ENCODE data around the gene RELB. TPM values are rescaled to one million over a fixed set of nuclear protein-coding genes. Genes with fewer than 3 reads are reported as not detected.
A peak's percentile ranks its signal among the peaks of the same experiment; 100 is the strongest.
"Not testable (repeated sequence)": the region's sequence is repeated elsewhere in the genome, so short reads cannot be mapped to it uniquely, and the experiment has no call there.

RELB gene
- polyA plus RNA-seq, 1 donor from 2014 or later, result 1.1 TPM

DNA sequence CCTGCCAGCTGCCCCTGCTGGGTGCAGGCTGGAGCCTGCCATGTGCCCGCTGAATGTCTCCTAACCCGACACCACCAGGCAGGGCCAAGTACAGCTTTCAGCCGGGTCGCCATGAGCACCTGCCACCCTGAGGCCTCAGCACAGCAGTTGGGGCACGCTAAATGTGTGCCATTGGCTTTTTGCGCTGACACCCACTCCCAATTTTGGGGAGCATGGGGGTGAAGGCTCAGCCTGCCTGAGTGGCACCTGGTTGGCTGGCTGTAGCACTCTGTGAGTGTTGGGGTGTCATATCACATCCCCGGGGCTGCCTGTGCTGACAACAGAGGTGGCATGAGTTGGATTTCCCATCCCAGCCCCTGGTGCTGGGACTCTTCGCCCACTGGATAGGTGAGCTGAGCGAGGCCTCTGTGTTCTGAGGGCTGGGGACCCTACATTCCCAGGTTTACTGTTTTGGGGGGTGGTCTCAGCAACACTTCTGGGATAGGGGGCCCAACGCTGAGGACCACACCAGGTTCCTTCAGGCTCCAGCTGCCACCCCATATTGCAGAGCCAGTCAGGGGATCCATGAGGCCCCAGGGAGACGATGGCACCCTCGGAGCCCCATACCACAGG is 7.2 kb upstream of the RELB start:
- TF ChIP-seq SMC3 (conservative IDR thresholded peaks at IDR 0.05; ENCODE audit: poor library complexity) (no peak), POLR2AphosphoS5 (IDR thresholded peaks at IDR 0.05) (peak; percentile 11)
- Histone ChIP-seq H3K9me2 (ENCODE audit: insufficient read depth, low read length) (no peaks in the 10 kb centered on the region), H3F3A (ENCODE audit: insufficient read depth, low read length, poor library complexity, severe bottlenecking) (no peaks in the 10 kb centered on the region), H3K9ac (ENCODE audit: low read length) (no peak overlapping the region), H2AFZ (ENCODE audit: low read depth, low read length) (no peak overlapping the region), H3K27me3 (ENCODE audit: insufficient read depth, low read depth, low read length) (no peaks in the 10 kb centered on the region), H3K36me3 (ENCODE audit: insufficient read depth, low read length) (no peaks in the 10 kb centered on the region), H3K79me2 (replicated peaks; ENCODE audit: insufficient read depth, low read length) (no peaks in the 10 kb centered on the region), H3K4me3 (ENCODE audit: low read length) (no peak overlapping the region), H3K9me3 (ENCODE audit: low read length) (no peaks in the 10 kb centered on the region), H3K27ac (ENCODE audit: low read length) (no peak overlapping the region), H3K4me2 (ENCODE audit: low read length) (no peak overlapping the region), H4K20me1 (ENCODE audit: insufficient read depth) (no peaks in the 10 kb centered on the region)

DNA sequence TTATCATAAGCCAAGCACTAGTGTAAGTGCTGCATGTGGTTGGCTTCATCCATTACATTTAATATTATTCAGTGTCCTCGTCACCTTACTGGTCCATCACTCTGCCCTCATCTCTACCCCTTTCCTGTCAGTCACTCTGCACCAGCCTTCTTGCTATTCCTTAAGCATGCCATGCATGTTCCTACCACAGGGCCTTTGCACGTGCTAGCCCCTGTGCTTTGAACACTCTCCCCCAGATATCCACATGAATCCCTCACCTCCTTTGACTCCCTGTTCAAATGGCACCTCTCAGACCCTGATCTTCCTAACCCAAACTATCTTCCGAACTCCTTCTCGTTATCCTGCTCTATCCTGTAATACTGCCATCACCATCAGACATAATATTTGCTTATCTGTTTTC is 3.2 kb upstream of the RELB start:
- TF ChIP-seq EP300 (conservative IDR thresholded peaks at IDR 0.05; ENCODE audit: poor library complexity, severe bottlenecking), result no peak
- no peak for TF ChIP-seq RAD21 (conservative IDR thresholded peaks at IDR 0.05)
- TF ChIP-seq POLR2AphosphoS5 (IDR thresholded peaks at IDR 0.05), result no peak
- no peak for TF ChIP-seq SMC3 (conservative IDR thresholded peaks at IDR 0.05; ENCODE audit: poor library complexity)
- TF ChIP-seq EZH2 (IDR thresholded peaks at IDR 0.05; ENCODE audit: borderline replicate concordance, insufficient read depth, low read length, poor library complexity, severe bottlenecking), result no peak
- TF ChIP-seq, protein P1, sequence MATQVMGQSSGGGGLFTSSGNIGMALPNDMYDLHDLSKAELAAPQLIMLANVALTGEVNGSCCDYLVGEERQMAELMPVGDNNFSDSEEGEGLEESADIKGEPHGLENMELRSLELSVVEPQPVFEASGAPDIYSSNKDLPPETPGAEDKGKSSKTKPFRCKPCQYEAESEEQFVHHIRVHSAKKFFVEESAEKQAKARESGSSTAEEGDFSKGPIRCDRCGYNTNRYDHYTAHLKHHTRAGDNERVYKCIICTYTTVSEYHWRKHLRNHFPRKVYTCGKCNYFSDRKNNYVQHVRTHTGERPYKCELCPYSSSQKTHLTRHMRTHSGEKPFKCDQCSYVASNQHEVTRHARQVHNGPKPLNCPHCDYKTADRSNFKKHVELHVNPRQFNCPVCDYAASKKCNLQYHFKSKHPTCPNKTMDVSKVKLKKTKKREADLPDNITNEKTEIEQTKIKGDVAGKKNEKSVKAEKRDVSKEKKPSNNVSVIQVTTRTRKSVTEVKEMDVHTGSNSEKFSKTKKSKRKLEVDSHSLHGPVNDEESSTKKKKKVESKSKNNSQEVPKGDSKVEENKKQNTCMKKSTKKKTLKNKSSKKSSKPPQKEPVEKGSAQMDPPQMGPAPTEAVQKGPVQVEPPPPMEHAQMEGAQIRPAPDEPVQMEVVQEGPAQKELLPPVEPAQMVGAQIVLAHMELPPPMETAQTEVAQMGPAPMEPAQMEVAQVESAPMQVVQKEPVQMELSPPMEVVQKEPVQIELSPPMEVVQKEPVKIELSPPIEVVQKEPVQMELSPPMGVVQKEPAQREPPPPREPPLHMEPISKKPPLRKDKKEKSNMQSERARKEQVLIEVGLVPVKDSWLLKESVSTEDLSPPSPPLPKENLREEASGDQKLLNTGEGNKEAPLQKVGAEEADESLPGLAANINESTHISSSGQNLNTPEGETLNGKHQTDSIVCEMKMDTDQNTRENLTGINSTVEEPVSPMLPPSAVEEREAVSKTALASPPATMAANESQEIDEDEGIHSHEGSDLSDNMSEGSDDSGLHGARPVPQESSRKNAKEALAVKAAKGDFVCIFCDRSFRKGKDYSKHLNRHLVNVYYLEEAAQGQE (IDR thresholded peaks at IDR 0.05; ENCODE audit: borderline replicate concordance), result no peak
- TF ChIP-seq MXI1 (conservative IDR thresholded peaks at IDR 0.05; ENCODE audit: poor library complexity, severe bottlenecking), result no peak
- TF ChIP-seq, protein P2, sequence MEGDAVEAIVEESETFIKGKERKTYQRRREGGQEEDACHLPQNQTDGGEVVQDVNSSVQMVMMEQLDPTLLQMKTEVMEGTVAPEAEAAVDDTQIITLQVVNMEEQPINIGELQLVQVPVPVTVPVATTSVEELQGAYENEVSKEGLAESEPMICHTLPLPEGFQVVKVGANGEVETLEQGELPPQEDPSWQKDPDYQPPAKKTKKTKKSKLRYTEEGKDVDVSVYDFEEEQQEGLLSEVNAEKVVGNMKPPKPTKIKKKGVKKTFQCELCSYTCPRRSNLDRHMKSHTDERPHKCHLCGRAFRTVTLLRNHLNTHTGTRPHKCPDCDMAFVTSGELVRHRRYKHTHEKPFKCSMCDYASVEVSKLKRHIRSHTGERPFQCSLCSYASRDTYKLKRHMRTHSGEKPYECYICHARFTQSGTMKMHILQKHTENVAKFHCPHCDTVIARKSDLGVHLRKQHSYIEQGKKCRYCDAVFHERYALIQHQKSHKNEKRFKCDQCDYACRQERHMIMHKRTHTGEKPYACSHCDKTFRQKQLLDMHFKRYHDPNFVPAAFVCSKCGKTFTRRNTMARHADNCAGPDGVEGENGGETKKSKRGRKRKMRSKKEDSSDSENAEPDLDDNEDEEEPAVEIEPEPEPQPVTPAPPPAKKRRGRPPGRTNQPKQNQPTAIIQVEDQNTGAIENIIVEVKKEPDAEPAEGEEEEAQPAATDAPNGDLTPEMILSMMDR (IDR thresholded peaks at IDR 0.05; ENCODE audit: poor library complexity, severe bottlenecking), result no peak
- no peak for TF ChIP-seq TAF1 (IDR thresholded peaks at IDR 0.05; ENCODE audit: low read depth)
- Histone ChIP-seq H4K20me1 (ENCODE audit: insufficient read depth) (no peaks in the 10 kb centered on the region), H3K36me3 (ENCODE audit: insufficient read depth, low read length) (no peaks in the 10 kb centered on the region), H3K4me2 (ENCODE audit: low read length) (no peak overlapping the region), H3K9me2 (ENCODE audit: insufficient read depth, low read length) (no peaks in the 10 kb centered on the region), H3K79me2 (replicated peaks; ENCODE audit: insufficient read depth, low read length) (no peaks in the 10 kb centered on the region), H3K27me3 (ENCODE audit: insufficient read depth, low read depth, low read length) (no peaks in the 10 kb centered on the region), H3K9ac (ENCODE audit: low read length) (no peak overlapping the region), H3K4me3 (ENCODE audit: low read length) (no peak overlapping the region), H3K27ac (ENCODE audit: low read length) (no peak overlapping the region), H3K9me3 (ENCODE audit: low read length) (no peaks in the 10 kb centered on the region), H2AFZ (ENCODE audit: low read depth, low read length) (no peak overlapping the region), H3F3A (ENCODE audit: insufficient read depth, low read length, poor library complexity, severe bottlenecking) (no peaks in the 10 kb centered on the region)

DNA sequence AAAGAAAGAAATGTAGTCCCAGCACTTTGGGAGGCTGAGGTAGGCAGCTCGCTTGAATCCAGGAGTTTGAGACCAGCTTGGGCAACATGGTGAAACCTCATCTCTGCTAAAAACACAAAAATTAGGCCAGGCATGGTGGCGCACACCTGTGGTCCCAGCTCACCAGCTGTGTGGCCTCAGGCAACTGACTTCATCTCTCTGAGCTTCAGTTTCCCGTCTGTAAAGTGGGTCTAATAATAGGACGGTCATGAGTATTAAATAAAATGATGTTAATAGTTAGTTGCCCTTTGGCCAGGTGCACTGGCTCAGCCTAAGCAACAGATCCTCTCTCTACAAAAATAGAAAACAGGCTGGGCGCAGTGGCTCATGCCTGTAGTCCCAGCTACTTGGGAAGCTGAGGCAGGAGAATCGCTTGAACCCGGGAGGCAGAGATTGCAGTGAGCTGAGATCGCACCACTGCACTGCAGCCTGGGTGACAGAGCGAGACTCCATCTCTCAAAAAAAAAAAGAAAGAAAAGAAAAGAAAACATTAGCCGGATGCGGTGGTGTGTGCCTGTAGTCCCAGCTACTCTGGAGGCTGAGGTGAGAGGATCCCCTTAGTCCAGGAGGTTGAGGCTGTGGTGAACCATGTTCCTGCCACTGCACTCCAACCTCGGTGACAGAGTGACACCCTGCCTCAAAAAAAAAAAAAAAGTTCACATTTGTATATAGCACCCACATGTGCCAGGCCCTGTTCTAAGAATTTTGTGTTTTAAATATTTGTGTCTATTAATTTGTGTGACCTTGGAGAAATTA is 1.9 kb upstream of the RELB start:
- not testable (repeated sequence) for H3K9me2 ChIP-seq (ENCODE audit: insufficient read depth, low read length); H3K9me3 ChIP-seq (ENCODE audit: low read length); H2AFZ ChIP-seq (ENCODE audit: low read depth, low read length); H3K27ac ChIP-seq (ENCODE audit: low read length); H3K27me3 ChIP-seq (ENCODE audit: insufficient read depth, low read depth, low read length); H4K20me1 ChIP-seq (ENCODE audit: insufficient read depth); H3F3A ChIP-seq (ENCODE audit: insufficient read depth, low read length, poor library complexity, severe bottlenecking); H3K36me3 ChIP-seq (ENCODE audit: insufficient read depth, low read length); H3K4me3 ChIP-seq (ENCODE audit: low read length); H3K79me2 ChIP-seq (replicated peaks; ENCODE audit: insufficient read depth, low read length); H3K4me2 ChIP-seq (ENCODE audit: low read length); H3K9ac ChIP-seq (ENCODE audit: low read length)

DNA sequence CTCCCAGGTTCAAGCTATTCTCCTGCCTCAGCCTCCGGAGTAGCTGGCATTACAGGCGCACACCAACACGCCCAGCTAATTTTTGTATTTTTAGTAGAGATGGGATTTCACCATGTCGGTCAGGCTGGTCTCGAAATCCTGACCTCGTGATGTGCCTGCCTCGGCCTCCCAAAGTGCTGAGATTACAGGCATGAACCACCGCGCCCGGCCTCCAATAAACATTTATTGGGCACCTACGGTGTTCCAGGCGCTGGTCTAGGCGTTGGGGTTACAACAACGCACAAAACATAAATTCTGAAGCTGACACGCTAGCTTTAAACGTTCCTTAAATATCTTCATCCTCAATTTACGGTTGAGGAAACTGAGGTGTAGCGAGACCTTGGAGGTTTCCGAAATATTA is 599 bp upstream of the RELB start:
- H3K27me3 ChIP-seq (ENCODE audit: insufficient read depth, low read depth, low read length); H3K9me2 ChIP-seq (ENCODE audit: insufficient read depth, low read length); H4K20me1 ChIP-seq (ENCODE audit: insufficient read depth); H3K36me3 ChIP-seq (ENCODE audit: insufficient read depth, low read length); H2AFZ ChIP-seq (ENCODE audit: low read depth, low read length); H3K4me2 ChIP-seq (ENCODE audit: low read length); H3F3A ChIP-seq (ENCODE audit: insufficient read depth, low read length, poor library complexity, severe bottlenecking); H3K9me3 ChIP-seq (ENCODE audit: low read length); H3K79me2 ChIP-seq (replicated peaks; ENCODE audit: insufficient read depth, low read length); H3K27ac ChIP-seq (ENCODE audit: low read length): not testable (repeated sequence)
- peak overlapping the region; percentile 76 for H3K4me3 ChIP-seq (ENCODE audit: low read length)
- H3K9ac ChIP-seq (ENCODE audit: low read length), result peak overlapping the region; percentile 47

Measured in neural cell (in vitro differentiated cells).